HepG2 (cell line): Measurements from ENCODE around the gene PNKD. TPM values are rescaled to one million over a fixed set of nuclear protein-coding genes. Genes with fewer than 3 reads are reported as not detected.

Source experiments
- ATAD3A ChIP-seq: sonication (generic); formaldehyde crosslinking; IDR thresholded peaks from 2 replicates; pipeline ENCODE4 v1.4.0; 2020; ENCODE audit warnings: missing genetic modification reagents
- HNRNPUL1 ChIP-seq: fragments of 200-400 bp; formaldehyde crosslinking; IDR thresholded peaks from 2 replicates; pipeline ENCODE4 v1.6.1; 2017; ENCODE audit warnings: low read depth, mild to moderate bottlenecking, low read length, moderate library complexity
- PHF8 ChIP-seq: sonication (generic); formaldehyde crosslinking; IDR thresholded peaks from 2 replicates; pipeline ENCODE4 v1.5.0; 2020; ENCODE audit warnings: missing genetic modification reagents
- RFX3 ChIP-seq: IDR thresholded peaks from 2 replicates; pipeline ENCODE4 v1.6.1; 2016; ENCODE audit warnings: missing biosample characterization, missing genetic modification reagents
- SP140L ChIP-seq: sonication (generic); formaldehyde crosslinking; IDR thresholded peaks from 2 replicates; pipeline ENCODE4 v1.4.0; 2020; ENCODE audit warnings: missing genetic modification reagents, borderline replicate concordance
- SYNCRIP ChIP-seq: fragments of 200-400 bp; formaldehyde crosslinking; IDR thresholded peaks from 2 replicates; pipeline ENCODE4 v1.6.1; 2018; ENCODE audit warnings: mild to moderate bottlenecking, low read depth, low read length; ENCODE audit not compliant: insufficient read depth
- ZNF382 ChIP-seq: sonication (generic); formaldehyde crosslinking; IDR thresholded peaks from 2 replicates; pipeline ENCODE4 v1.5.0; 2020; ENCODE audit warnings: missing genetic modification reagents, mild to moderate bottlenecking, borderline replicate concordance
- ZNF460 ChIP-seq: sonication (generic); formaldehyde crosslinking; IDR thresholded peaks from 2 replicates; pipeline ENCODE4 v1.5.1; 2020; ENCODE audit warnings: missing genetic modification reagents, mild to moderate bottlenecking, borderline replicate concordance
- ZNF547 ChIP-seq: sonication (generic); formaldehyde crosslinking; IDR thresholded peaks from 2 replicates; pipeline ENCODE4 v1.5.1; 2020; ENCODE audit warnings: mild to moderate bottlenecking, missing genetic modification reagents
- polyA plus RNA-seq, 8 experiments: library from polyadenylated mRNA; depleted of rRNA in 3 of 8; stranded (reverse) in 7 of 8; unstranded in 1 of 8; fragments of >200 nt; fragmentation: Illumina TruSeq in 4 of 8; extraction: Trizol in 4 of 8; gene quantifications; 2 replicates each; pipeline versions ENCODE4 v1.2.1 to v1.2.3, GENCODE V29; 2011 to 2016; ENCODE audit warnings: low read depth in 4 of 8, missing spikeins in 1 of 8, mixed read lengths in 1 of 8; ENCODE audit not compliant: insufficient read depth in 1 of 8
- total RNA-seq, 5 experiments: library from RNA; depleted of rRNA; stranded (reverse); fragments of >200 nt; fragmentation: Illumina TruSeq; extraction: Trizol; gene quantifications; 2 replicates each; pipeline ENCODE4 v1.2.3, GENCODE V29; 2016; ENCODE audit warnings: low read depth in 1 of 5
- TF ChIP-seq, protein P1 (sequence below): sonication (generic); formaldehyde crosslinking; IDR thresholded peaks from 2 replicates; pipeline ENCODE4 v1.8.1; 2023; ENCODE audit warnings: missing genetic modification reagents, inconsistent platforms, borderline replicate concordance
- TF ChIP-seq, protein P2 (sequence below): sonication (generic); formaldehyde crosslinking; IDR thresholded peaks from 2 replicates; pipeline ENCODE4 v1.8.0; 2022; ENCODE audit warnings: missing genetic modification reagents, mild to moderate bottlenecking, moderate library complexity, borderline replicate concordance
- TF ChIP-seq, protein P3 (sequence below): sonication (generic); formaldehyde crosslinking; IDR thresholded peaks from 2 replicates; pipeline ENCODE4 v1.4.0; 2020; ENCODE audit warnings: missing genetic modification reagents
- TF ChIP-seq, protein P4 (sequence below): sonication (generic); formaldehyde crosslinking; IDR thresholded peaks from 2 replicates; pipeline ENCODE4 v1.4.0; 2020; ENCODE audit warnings: mild to moderate bottlenecking, missing genetic modification reagents

The PNKD gene
- total and polyA plus RNA-seq, 2 of the 13 experiments (the other 11 are each of a cell fraction or from before 2014, with no cell fraction given) = 55.9 to 80.4 TPM

DNA sequence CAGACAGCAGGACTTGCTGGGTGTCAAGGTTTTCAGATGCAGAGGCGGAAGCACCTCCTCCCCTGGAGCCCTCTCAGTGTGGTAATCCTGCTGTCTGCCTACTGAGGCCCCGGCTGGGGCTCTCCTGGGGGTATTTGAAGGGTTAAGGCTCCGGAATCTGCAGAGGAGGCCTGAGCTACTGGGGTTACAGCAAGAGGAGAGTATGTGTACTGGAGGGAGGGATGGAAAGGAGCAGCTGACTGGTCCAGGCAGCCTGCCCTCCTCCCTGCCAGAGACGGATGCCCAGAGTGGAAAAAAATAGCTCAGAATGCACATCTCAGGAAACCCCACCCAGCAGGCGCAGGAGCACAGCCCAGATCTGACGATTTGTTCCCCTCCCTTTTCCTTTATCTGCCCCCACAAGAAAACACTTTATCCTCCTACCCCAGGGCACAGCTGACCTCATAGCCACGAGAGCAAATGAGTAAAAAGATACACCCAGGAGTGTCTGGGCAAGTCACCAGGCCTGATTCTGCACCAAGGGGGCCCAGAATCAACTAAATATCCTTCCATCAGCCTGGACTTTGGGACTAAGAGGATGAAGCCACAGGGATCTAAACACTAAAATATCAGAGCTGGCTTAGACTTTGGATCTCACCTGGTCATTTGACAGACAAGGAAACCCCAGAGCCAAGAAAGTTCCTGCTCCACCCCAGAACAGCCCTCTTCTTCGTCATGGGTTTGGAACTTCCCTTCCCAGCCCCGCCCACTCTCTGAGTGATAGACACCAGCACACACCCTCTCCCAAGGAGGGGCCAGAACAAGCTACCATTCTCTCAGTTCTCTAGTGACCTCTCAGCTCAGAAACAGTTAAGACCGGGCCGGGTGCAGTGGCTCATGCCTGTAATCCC is 16.5 kb downstream of the PNKD start (continued):
- TF ChIP-seq ZNF460 (CRISPR knock-in tag) (no peak), ZNF382 (no peak), SP140L (no peak), PHF8 (CRISPR knock-in tag) (no peak), HNRNPUL1 (no peak), RFX3 (no peak), ATAD3A (CRISPR knock-in tag) (no peak), ZNF547 (CRISPR knock-in tag) (no peak; the same call in 1 of the 2 replicates), SYNCRIP (no peak)
- TF ChIP-seq, protein P1, sequence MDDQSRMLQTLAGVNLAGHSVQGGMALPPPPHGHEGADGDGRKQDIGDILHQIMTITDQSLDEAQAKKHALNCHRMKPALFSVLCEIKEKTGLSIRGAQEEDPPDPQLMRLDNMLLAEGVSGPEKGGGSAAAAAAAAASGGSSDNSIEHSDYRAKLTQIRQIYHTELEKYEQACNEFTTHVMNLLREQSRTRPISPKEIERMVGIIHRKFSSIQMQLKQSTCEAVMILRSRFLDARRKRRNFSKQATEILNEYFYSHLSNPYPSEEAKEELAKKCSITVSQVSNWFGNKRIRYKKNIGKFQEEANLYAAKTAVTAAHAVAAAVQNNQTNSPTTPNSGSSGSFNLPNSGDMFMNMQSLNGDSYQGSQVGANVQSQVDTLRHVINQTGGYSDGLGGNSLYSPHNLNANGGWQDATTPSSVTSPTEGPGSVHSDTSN (CRISPR knock-in tag) = no peak
- TF ChIP-seq, protein P2, sequence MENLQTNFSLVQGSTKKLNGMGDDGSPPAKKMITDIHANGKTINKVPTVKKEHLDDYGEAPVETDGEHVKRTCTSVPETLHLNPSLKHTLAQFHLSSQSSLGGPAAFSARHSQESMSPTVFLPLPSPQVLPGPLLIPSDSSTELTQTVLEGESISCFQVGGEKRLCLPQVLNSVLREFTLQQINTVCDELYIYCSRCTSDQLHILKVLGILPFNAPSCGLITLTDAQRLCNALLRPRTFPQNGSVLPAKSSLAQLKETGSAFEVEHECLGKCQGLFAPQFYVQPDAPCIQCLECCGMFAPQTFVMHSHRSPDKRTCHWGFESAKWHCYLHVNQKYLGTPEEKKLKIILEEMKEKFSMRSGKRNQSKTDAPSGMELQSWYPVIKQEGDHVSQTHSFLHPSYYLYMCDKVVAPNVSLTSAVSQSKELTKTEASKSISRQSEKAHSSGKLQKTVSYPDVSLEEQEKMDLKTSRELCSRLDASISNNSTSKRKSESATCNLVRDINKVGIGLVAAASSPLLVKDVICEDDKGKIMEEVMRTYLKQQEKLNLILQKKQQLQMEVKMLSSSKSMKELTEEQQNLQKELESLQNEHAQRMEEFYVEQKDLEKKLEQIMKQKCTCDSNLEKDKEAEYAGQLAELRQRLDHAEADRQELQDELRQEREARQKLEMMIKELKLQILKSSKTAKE (CRISPR knock-in tag) = no peak
- TF ChIP-seq, protein P3, sequence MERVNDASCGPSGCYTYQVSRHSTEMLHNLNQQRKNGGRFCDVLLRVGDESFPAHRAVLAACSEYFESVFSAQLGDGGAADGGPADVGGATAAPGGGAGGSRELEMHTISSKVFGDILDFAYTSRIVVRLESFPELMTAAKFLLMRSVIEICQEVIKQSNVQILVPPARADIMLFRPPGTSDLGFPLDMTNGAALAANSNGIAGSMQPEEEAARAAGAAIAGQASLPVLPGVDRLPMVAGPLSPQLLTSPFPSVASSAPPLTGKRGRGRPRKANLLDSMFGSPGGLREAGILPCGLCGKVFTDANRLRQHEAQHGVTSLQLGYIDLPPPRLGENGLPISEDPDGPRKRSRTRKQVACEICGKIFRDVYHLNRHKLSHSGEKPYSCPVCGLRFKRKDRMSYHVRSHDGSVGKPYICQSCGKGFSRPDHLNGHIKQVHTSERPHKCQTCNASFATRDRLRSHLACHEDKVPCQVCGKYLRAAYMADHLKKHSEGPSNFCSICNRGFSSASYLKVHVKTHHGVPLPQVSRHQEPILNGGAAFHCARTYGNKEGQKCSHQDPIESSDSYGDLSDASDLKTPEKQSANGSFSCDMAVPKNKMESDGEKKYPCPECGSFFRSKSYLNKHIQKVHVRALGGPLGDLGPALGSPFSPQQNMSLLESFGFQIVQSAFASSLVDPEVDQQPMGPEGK = peak; percentile 33; the same call in 1 of the 2 replicates
- TF ChIP-seq, protein P4, sequence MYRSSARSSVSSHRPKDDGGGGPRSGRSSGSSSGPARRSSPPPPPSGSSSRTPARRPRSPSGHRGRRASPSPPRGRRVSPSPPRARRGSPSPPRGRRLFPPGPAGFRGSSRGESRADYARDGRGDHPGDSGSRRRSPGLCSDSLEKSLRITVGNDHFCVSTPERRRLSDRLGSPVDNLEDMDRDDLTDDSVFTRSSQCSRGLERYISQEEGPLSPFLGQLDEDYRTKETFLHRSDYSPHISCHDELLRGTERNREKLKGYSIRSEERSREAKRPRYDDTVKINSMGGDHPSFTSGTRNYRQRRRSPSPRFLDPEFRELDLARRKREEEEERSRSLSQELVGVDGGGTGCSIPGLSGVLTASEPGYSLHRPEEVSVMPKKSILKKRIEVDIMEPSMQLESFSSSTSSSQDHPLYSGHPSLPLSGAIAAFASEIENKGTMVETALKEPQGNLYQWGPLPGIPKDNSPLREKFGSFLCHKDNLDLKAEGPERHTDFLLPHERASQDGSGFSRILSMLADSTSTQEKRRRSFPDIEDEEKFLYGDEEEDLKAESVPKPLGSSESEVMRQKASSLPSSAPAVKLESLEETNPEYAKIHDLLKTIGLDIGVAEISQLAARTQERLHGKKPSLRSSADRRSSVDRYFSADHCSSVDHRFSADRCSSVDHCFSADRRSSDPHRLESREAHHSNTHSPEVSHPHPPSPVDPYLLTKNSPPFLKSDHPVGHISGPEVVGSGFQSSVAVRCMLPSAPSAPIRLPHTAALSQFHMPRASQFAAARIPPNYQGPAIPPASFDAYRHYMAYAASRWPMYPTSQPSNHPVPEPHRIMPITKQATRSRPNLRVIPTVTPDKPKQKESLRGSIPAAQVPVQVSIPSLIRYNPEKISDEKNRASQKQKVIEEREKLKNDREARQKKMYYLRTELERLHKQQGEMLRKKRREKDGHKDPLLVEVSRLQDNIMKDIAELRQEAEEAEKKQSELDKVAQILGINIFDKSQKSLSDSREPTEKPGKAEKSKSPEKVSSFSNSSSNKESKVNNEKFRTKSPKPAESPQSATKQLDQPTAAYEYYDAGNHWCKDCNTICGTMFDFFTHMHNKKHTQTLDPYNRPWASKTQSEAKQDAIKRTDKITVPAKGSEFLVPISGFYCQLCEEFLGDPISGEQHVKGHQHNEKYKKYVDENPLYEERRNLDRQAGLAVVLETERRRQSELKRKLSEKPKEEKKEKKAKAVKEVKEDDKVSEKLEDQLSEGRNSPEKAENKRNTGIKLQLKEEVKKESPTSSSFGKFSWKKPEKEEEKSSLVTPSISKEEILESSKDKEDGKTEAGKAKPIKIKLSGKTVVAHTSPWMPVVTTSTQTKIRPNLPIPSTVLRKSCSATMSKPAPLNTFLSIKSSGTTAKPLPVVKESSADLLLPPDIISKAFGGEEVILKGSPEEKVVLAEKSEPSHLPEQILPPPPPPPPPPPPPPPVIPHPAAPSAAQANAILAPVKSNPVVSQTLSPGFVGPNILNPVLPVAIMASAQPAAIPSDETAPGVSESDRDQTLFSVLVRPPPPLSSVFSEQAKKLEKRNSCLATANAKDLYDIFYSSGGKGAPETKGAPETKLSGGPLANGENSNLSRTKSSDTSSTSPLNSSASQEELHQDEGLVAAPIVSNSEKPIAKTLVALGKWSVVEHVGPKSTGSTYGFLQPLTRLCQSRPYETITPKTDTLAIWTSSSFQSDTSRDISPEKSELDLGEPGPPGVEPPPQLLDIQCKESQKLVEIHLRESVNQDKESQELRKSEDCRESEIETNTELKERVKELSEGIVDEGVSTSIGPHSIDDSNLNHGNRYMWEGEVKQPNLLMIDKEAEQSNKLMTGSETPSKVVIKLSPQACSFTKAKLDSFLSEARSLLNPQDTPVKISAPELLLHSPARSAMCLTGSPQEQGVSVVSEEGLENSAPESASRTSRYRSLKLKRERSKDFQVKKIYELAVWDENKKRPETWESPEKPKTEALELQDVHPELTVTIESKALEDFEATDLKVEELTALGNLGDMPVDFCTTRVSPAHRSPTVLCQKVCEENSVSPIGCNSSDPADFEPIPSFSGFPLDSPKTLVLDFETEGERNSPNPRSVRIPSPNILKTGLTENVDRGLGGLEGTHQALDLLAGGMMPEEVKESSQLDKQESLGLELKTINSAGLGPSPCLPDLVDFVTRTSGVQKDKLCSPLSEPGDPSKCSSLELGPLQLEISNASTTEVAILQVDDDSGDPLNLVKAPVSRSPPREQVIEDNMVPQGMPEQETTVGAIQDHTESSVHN = no peak
